PC-9 (cell line): Measurements from ENCODE around the gene FGF11. TPM values are rescaled to one million over a fixed set of nuclear protein-coding genes. Genes with fewer than 3 reads are reported as not detected.

ENCODE experiments used
- BruUV-seq: library from RNA; stranded (reverse); fragments of 400-500 nt; replicated peaks from 2 replicates; lab custom pipeline; 2021; lab: Mats Ljungman, UMichigan
- CTCF ChIA-PET: fragments of 300-600 bp; sonication (Branson Sonifier 250); formaldehyde crosslinking; loops from one replicate; lab custom pipeline; 2022; ENCODE audit warnings: antibody characterized with exemption; lab: Charles Lee
- POLR2A ChIA-PET: fragments of 300-600 bp; sonication (Branson Sonifier 250); formaldehyde crosslinking; loops from one replicate; lab custom pipeline; 2022; ENCODE audit warnings: antibody characterized with exemption; ENCODE audit not compliant: unreplicated experiment; lab: Charles Lee
- DNase-seq, 2 experiments: peaks; one replicate each; pipeline versions ENCODE4 v3.0.0 to v3.0.0-alpha.2; 2015 to 2022; ENCODE audit warnings: mixed read lengths in 1 of 2
- H2AFZ ChIP-seq: fragments of 200-600 bp; sonication (generic); 2 replicates; pipeline ENCODE4 v1.8.1; 2017; ENCODE audit warnings: antibody characterized with exemption
- H3F3A ChIP-seq: fragments of 200-600 bp; sonication (generic); 2 replicates; pipeline ENCODE4 v1.8.1; 2017; ENCODE audit warnings: antibody characterized with exemption, mild to moderate bottlenecking, low read depth; ENCODE audit not compliant: insufficient read depth
- H3K27ac ChIP-seq: fragments of 200-600 bp; sonication (generic); 2 replicates; pipeline ENCODE4 v1.6.1; 2016; ENCODE audit warnings: mixed run types
- H3K27me3 ChIP-seq: fragments of 200-600 bp; sonication (generic); 2 replicates; pipeline ENCODE4 v1.6.1; 2016; ENCODE audit warnings: low read depth, mixed run types; ENCODE audit not compliant: insufficient read depth
- H3K36me3 ChIP-seq: fragments of 200-600 bp; sonication (generic); 2 replicates; pipeline ENCODE4 v1.6.1; 2016; ENCODE audit warnings: low read depth, mixed run types
- H3K4me1 ChIP-seq: fragments of 200-600 bp; sonication (generic); replicated peaks from 2 replicates; pipeline ENCODE4 v1.6.1; 2016; ENCODE audit warnings: mixed run types; ENCODE audit not compliant: insufficient read depth
- H3K4me2 ChIP-seq: fragments of 200-600 bp; sonication (generic); 2 replicates; pipeline ENCODE4 v1.6.1; 2017; ENCODE audit warnings: mixed run types
- H3K4me3 ChIP-seq: fragments of 200-600 bp; sonication (generic); 2 replicates; pipeline ENCODE4 v1.6.1; 2016; ENCODE audit warnings: mixed run types
- H3K79me2 ChIP-seq: fragments of 200-600 bp; sonication (generic); 2 replicates; pipeline ENCODE4 v1.6.1; 2017; ENCODE audit warnings: low read depth, mixed run types
- H3K9me2 ChIP-seq: fragments of 200-600 bp; sonication (generic); 2 replicates; pipeline ENCODE4 v1.8.1; 2017; ENCODE audit warnings: mild to moderate bottlenecking; ENCODE audit not compliant: insufficient read depth
- H3K9me3 ChIP-seq: fragments of 200-600 bp; sonication (generic); 2 replicates; pipeline ENCODE4 v1.8.1; 2016; ENCODE audit warnings: low read depth; ENCODE audit not compliant: insufficient read depth
- H4K20me1 ChIP-seq: fragments of 200-600 bp; sonication (generic); 2 replicates; pipeline ENCODE4 v1.8.1; 2017; ENCODE audit not compliant: insufficient read depth
- CTCF ChIP-seq: fragments of 200-600 bp; sonication (generic); conservative IDR thresholded peaks from 2 replicates; pipeline ENCODE4 v1.6.1; 2017; ENCODE audit warnings: mixed run types, antibody characterized with exemption, mild to moderate bottlenecking, moderate library complexity
- EZH2 ChIP-seq: fragments of 200-600 bp; sonication (generic); IDR thresholded peaks from 2 replicates; pipeline ENCODE4 v1.8.0; 2017; ENCODE audit warnings: antibody characterized with exemption, low read depth
- intact Hi-C: fragments of 100-400 bp; cut with micrococcal nuclease; formaldehyde crosslinking; loops from one replicate; pipeline ENCODE4 v1.10.0; 2022; ENCODE audit not compliant: unreplicated experiment
- total RNA-seq: library from RNA; stranded (reverse); gene quantifications from 2 replicates; pipeline ENCODE4 v1.2.3, GENCODE V29; 2021

Gene FGF11
- total RNA-seq, 1 experiment from 2014 or later: 23.2 TPM

- H3K9me2 ChIP-seq: no peaks in the 10 kb centered on the region
- no peak overlapping the region for H3K4me2 ChIP-seq
- no peaks in the 10 kb centered on the region for H3K9me3 ChIP-seq
- no peak for DNase-seq
- H3K79me2 ChIP-seq: no peaks in the 10 kb centered on the region
- no peak for TF ChIP-seq EZH2
- TF ChIP-seq CTCF: no peak
- H3F3A ChIP-seq: no peaks in the 10 kb centered on the region
- intact Hi-C loops: no loop called here
- no peaks in the 10 kb centered on the region for H3K27me3 ChIP-seq
- ChIA-PET POLR2A (no interaction called here), CTCF (no interaction called here)
- no peak overlapping the region for H3K27ac ChIP-seq
- H3K4me3 ChIP-seq: no peak overlapping the region
- H2AFZ ChIP-seq: no peak overlapping the region
- H4K20me1 ChIP-seq: no peaks in the 10 kb centered on the region
- H3K36me3 ChIP-seq: no peaks in the 10 kb centered on the region
- BruUV-seq: no TSS peak
- no peaks in the 10 kb centered on the region for H3K4me1 ChIP-seq
Observed at GRCh38 chr17:7426203-7426863, 13.0 kb upstream of the FGF11 start.

GRCh38 chr17:7426896-7427489, 12.3 kb upstream of the FGF11 start:
- Histone ChIP-seq H3K4me2 (no peak overlapping the region), H3K4me3 (no peak overlapping the region), H2AFZ (no peak overlapping the region), H3K79me2 (no peaks in the 10 kb centered on the region), H3K9me3 (no peaks in the 10 kb centered on the region), H3K27ac (no peak overlapping the region), H3F3A (no peaks in the 10 kb centered on the region), H3K36me3 (no peaks in the 10 kb centered on the region), H4K20me1 (no peaks in the 10 kb centered on the region), H3K4me1 (no peaks in the 10 kb centered on the region), H3K27me3 (no peaks in the 10 kb centered on the region), H3K9me2 (no peaks in the 10 kb centered on the region)
- CTCF ChIA-PET: no interaction called here
- BruUV-seq: no TSS peak
- DNase-seq: no peak
- intact Hi-C loops: no loop called here
- POLR2A ChIA-PET: no interaction called here
- TF ChIP-seq EZH2 (no peak), CTCF (no peak)

GRCh38 chr17:7427549-7427948, 11.8 kb upstream of the FGF11 start:
- BruUV-seq: no TSS peak
- H4K20me1 ChIP-seq: no peaks in the 10 kb centered on the region
- intact Hi-C loops: no loop called here

More at GRCh38 chr17:7427549-7427948, 11.8 kb upstream of the FGF11 start:
- H3K36me3 ChIP-seq: no peaks in the 10 kb centered on the region
- DNase-seq: no peak
- no peaks in the 10 kb centered on the region for H3K9me3 ChIP-seq
- H2AFZ ChIP-seq: no peak overlapping the region
- no peaks in the 10 kb centered on the region for H3K9me2 ChIP-seq
- no peak overlapping the region for H3K4me3 ChIP-seq
- no peak overlapping the region for H3K4me2 ChIP-seq
- ChIA-PET POLR2A (no interaction called here), CTCF (no interaction called here)
- H3K27ac ChIP-seq: no peak overlapping the region
- no peaks in the 10 kb centered on the region for H3K4me1 ChIP-seq
- H3K79me2 ChIP-seq: no peaks in the 10 kb centered on the region
- no peaks in the 10 kb centered on the region for H3K27me3 ChIP-seq
- H3F3A ChIP-seq: no peaks in the 10 kb centered on the region
- TF ChIP-seq EZH2 (no peak), CTCF (no peak)
